ENCODE data around the gene IRF2.
A peak's percentile ranks its signal among the peaks of the same experiment; 100 is the strongest.

The IRF2 gene

DNA sequence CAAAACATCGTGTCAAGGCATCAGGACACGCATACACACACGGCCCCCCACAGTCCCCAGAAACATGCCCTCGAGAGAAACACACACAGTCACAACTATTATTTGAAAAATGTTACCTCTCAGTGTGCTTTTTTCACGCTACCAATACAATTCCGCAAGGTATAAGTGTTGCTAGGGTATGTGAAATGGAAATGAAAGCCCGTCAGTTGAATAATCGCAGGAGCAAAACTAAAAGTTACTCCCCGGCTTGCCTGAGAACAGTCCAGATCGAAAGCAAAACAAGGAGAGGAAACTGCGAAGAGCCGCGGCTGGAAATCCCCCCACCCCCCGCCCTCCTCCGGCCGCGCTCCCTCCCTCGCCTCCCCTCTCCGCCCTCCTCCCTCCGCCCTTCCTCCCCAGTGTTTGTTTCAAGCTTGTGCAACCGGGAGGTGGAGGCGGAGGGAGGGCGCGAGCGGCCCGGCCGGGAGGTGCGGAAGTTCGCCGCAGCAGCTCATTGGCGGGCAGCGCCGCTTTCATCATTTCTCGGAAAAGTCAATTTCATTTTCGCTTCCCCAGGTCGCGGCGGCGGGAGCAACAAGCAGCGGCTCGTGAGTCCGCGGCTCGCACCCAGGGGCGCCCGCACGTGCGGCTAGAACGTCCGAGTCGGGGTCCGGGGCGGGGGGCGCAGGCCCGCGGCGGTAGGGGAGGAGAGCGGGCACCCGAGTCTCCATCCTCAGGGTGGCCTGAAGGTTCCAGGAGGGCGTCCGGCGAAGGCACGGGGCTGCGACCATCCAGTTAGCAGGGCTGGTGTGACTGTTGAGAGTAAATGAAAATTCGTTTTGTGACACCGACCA, at the start of gene IRF2:
Gene IRF2 (minus strand): TSS at position 288 of the 833 bp plus-strand sequence. CDS start 45,486 bp downstream, outside the sequence.
- H3K27me3 Mint-ChIP-seq: no peaks in the 10 kb centered on the region
- CTCF ChIA-PET: interaction anchor here (0.9 to 1.5 kb wide), 3 partner anchors 29 to 210 kb away, joined by 3 to 6 read pairs (median 4); no protein-coding TSS in a partner anchor
- H3K4me1 Mint-ChIP-seq: peaks cover 60% of the 10 kb centered on the region
- H3K27ac Mint-ChIP-seq: peak within 1 kb of the TSS; percentile 100
- peaks cover 57% of the 10 kb centered on the region for H3K36me3 Mint-ChIP-seq
- H3K9me3 Mint-ChIP-seq: no peaks in the 10 kb centered on the region
- peak within 1 kb of the TSS; percentile 100 for H3K4me3 Mint-ChIP-seq
- peak; percentile 99 for DNase-seq

DNA sequence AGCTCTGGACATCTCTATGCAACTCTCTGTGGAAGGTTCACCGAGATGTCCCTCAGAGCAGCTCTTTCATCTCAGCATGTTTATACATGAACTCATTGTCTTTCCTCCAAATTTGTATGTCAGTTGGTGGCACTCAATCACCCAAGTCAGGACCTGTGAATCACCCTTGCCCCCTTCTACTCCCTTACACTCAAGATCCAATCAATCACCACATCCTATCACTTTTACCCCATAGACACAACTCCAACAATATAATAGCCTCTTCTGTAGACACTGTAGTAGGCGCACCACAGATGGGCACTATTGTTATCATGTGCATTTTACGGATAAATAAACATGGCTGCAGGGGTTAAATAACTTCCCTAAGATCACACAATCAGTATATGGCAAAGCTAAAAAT, 41.3 kb upstream of the IRF2 start:
- H3K36me3 Mint-ChIP-seq: peaks cover 6% of the 10 kb centered on the region
- CTCF ChIA-PET: interaction anchor here (1.8 to 3.6 kb wide), 2 partner anchors 11 to 19 kb away, joined by 7 to 19 read pairs; no protein-coding TSS in a partner anchor

DNA sequence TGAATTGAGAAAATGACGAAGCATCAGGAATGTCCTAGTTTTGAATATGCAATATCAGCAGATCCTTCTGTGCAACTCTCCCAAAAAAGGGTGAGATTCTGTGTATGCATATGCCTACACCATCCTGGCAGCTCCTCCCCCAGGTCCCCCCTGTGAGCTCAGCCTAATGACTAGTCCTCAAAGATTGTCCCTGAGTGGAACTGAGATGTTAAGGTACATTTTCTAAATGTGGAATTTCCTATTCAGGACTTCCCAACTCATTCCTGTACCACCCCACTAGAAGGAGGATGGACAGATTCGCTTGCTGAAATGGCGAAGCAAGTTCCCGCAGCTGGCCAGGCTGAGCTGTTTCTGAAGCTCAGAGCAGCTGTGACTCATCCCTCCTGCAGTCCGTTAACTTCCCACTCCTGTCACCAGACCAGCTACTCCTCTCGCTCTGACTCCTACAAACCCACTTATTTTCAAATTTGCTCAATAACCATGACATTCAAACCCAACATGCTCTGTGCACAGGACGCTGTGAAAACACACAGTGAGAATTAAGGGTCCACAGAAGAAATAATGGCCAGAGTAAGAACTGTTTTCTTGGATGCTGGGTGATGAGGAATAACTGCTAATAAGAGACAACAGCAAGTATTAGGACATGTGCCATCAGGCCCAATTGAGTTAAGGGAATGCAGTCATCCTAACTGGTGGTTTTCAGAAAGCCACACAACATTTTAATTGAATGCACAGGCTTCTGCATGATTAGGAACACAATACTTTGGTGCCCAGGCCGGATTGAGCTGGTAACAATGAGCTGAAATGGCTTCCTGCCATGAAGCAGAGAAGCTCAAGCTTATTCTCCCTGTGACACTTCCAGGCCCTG, 40.0 kb upstream of the IRF2 start:
- DNase-seq: peak; percentile 43
- no peaks in the 10 kb centered on the region for H3K27me3 Mint-ChIP-seq

More for the DNA sequence above, 41.3 kb upstream of the IRF2 start:
- Mint-ChIP-seq H3K4me3 (no peak overlapping the region), H3K9me3 (peaks cover 13% of the 10 kb centered on the region), H3K27me3 (no peaks in the 10 kb centered on the region), H3K27ac (no peak overlapping the region), H3K4me1 (peaks cover 27% of the 10 kb centered on the region)
- no peak for DNase-seq

DNA sequence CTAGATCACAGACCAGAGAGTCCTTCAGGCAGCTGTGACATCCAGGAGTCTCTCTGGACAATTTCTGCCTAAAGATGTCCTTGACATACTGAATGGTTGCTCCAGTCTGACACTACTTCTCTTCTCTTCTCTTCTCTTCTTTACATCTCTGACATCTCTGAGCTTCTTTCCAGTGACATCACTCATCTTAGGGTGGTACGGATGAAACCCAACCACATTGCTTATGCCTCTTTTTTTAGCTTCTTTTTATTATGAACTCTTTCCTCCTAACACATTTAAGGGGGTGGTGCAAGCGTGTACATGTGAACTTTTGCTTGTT, 39.4 kb upstream of the IRF2 start:
- H3K27ac Mint-ChIP-seq: no peak overlapping the region
- no peak for DNase-seq
- peaks cover 4% of the 10 kb centered on the region for H3K36me3 Mint-ChIP-seq
- peaks cover 27% of the 10 kb centered on the region for H3K4me1 Mint-ChIP-seq
- no peak overlapping the region for H3K4me3 Mint-ChIP-seq
- H3K9me3 Mint-ChIP-seq: peaks cover 21% of the 10 kb centered on the region
- no peaks in the 10 kb centered on the region for H3K27me3 Mint-ChIP-seq
- CTCF ChIA-PET: interaction anchor here (0.6 to 3.6 kb wide), 6 partner anchors 9 to 248 kb away, joined by 3 to 19 read pairs (median 10); no protein-coding TSS in a partner anchor

More for the DNA sequence above, 40.0 kb upstream of the IRF2 start:
- Mint-ChIP-seq H3K36me3 (peaks cover 6% of the 10 kb centered on the region), H3K4me1 (peaks cover 27% of the 10 kb centered on the region), H3K9me3 (peaks cover 22% of the 10 kb centered on the region), H3K27ac (no peak overlapping the region), H3K4me3 (no peak overlapping the region)
- CTCF ChIA-PET: interaction anchor here (0.6 to 3.6 kb wide), 7 partner anchors 10 to 249 kb away, joined by 3 to 19 read pairs (median 7); no protein-coding TSS in a partner anchor

DNA sequence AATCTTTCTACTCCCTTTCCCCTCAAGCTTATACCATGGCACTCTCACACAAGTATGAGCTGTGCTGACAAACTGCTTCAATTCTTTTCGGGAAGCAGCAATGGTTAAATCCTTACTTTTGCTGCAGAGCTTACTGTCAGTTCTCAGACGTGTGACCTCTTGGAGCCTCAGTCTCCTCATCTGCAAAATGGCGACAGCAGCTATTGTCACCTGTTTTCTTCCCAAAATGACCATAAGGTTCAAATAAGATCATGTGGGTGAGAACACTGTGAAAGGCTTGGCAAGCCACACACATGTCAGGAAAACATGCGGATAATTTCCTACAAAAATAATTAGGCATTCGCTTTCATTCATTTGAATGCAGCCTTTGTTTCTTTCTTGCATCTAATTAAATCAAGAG, 36.8 kb upstream of the IRF2 start:
- Mint-ChIP-seq H3K4me1 (peaks cover 39% of the 10 kb centered on the region), H3K9me3 (peaks cover 11% of the 10 kb centered on the region), H3K27ac (no peak overlapping the region), H3K27me3 (no peaks in the 10 kb centered on the region), H3K4me3 (no peak overlapping the region), H3K36me3 (no peaks in the 10 kb centered on the region)
- DNase-seq: no peak
- CTCF ChIA-PET: no interaction called here

DNA sequence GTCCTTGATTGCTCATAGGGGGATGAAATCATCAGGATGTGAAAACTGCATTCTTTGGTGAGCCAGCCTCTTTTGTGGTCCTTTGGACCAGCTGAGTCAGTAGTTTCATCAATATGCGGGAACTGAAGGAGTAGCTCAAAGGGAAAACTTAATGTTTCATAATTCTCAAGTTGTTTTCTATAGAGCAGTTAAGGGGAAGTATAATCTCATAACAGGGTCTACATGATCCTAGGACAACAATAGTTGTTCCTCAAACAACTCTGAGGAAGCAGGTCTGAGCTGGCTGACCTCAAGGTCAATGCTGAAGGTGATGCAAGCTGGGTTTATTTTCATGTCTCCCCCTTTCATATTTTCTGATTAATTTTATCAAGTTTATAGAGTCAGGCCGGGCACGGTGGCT, 36.1 kb upstream of the IRF2 start:
- no peak for DNase-seq
- no peaks in the 10 kb centered on the region for H3K36me3 Mint-ChIP-seq
- peaks cover 37% of the 10 kb centered on the region for H3K4me1 Mint-ChIP-seq
- H3K4me3 Mint-ChIP-seq: no peak overlapping the region
- H3K27me3 Mint-ChIP-seq: no peaks in the 10 kb centered on the region
- CTCF ChIA-PET: no interaction called here
- no peak overlapping the region for H3K27ac Mint-ChIP-seq
- peaks cover 11% of the 10 kb centered on the region for H3K9me3 Mint-ChIP-seq

DNA sequence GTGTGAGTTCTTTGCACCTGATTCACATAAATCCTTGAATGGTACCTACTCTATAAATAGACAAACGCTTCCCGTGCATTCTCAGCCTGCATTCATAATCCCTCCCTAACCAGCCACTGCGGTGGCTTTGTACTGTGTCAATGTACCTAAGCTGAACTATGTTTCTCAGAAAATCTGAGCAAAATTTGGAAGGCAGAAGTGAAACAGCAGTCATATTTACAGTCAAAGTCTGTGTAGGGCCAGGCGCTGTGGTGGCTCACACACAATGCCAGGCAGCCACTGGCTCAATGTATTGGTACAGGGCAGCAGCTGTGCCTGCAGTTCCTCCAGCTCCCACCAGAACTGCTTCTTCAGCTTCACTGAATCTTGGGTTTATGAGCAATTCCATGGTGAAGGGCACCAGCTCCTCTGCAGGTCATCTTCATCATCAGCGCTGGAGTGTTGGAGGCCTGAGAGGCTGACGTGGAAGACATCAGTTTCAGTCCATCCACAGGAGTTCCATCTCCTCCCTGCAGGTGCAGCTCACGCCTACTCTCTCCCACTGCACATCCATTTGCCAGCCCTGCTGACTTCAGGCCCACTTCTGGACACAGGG, 32.3 kb upstream of the IRF2 start:
- DNase-seq: peak; percentile 66
- no peaks in the 10 kb centered on the region for H3K36me3 Mint-ChIP-seq
- CTCF ChIA-PET: interaction anchor here (0.7 to 3.1 kb wide), 7 partner anchors 11 to 254 kb away, joined by 3 to 10 read pairs (median 4); no protein-coding TSS in a partner anchor
- peaks cover 36% of the 10 kb centered on the region for H3K4me1 Mint-ChIP-seq
- peaks cover 11% of the 10 kb centered on the region for H3K9me3 Mint-ChIP-seq
- H3K27me3 Mint-ChIP-seq: no peaks in the 10 kb centered on the region
- no peak overlapping the region for H3K4me3 Mint-ChIP-seq
- peak overlapping the region; percentile 53 for H3K27ac Mint-ChIP-seq

DNA sequence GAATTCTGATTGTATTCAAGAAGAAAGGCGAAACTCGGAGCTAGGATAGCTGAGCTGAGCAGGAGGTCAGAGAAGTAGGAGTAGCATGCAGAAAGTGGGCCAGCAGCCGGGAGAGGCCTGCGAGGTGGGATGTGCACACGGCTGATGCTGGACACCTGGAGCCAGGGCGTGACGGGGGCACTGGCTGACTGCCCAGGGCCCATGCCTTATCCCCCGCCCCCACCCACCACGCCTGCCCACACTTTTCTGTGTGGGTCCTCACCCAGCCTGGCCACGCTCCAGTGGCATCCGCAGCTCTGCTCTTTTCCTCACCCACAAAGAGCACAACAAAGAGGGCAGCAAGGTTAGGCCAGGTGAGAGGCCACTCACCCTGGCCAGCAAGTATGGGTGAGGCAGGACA, 30.0 kb upstream of the IRF2 start:
- CTCF ChIA-PET: interaction anchor here (3.1 to 3.7 kb wide), 2 partner anchors 10 to 240 kb away, joined by 10 to 13 read pairs; no protein-coding TSS in a partner anchor
- H3K27me3 Mint-ChIP-seq: no peaks in the 10 kb centered on the region
- peak overlapping the region; percentile 16 for H3K27ac Mint-ChIP-seq
- no peak for DNase-seq
- H3K4me3 Mint-ChIP-seq: no peak overlapping the region
- H3K4me1 Mint-ChIP-seq: peaks cover 36% of the 10 kb centered on the region
- peaks cover 1% of the 10 kb centered on the region for H3K9me3 Mint-ChIP-seq
- H3K36me3 Mint-ChIP-seq: no peaks in the 10 kb centered on the region

DNA sequence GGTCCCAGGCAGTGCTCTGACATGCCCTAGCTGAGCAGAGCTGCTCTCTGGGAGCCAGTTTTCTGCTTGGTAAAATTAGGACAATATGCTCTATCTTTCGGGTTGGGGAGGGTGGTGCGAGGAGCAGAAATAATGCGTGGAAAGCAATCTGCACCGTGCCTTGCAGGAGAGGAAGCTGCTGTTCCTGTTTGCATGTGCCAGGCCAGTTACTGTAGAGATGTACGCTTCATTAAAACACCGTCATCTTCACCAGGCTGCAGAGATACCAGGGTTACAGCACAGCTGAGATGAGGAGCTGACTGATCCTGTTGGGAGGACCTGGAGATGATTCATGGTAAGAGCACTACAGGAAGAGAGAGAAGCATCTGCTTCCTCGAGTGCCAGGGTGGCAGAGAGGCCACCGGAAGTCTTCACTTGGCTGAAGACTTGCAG, 29.5 kb upstream of the IRF2 start:
- peak; percentile 49 for DNase-seq
- no peaks in the 10 kb centered on the region for H3K9me3 Mint-ChIP-seq
- peaks cover 1% of the 10 kb centered on the region for H3K36me3 Mint-ChIP-seq
- H3K27me3 Mint-ChIP-seq: no peaks in the 10 kb centered on the region
- peaks cover 36% of the 10 kb centered on the region for H3K4me1 Mint-ChIP-seq
- peak overlapping the region; percentile 16 for H3K27ac Mint-ChIP-seq
- CTCF ChIA-PET: interaction anchor here (3.1 to 3.7 kb wide), 2 partner anchors 10 to 240 kb away, joined by 10 to 13 read pairs; no protein-coding TSS in a partner anchor
- H3K4me3 Mint-ChIP-seq: no peak overlapping the region

DNA sequence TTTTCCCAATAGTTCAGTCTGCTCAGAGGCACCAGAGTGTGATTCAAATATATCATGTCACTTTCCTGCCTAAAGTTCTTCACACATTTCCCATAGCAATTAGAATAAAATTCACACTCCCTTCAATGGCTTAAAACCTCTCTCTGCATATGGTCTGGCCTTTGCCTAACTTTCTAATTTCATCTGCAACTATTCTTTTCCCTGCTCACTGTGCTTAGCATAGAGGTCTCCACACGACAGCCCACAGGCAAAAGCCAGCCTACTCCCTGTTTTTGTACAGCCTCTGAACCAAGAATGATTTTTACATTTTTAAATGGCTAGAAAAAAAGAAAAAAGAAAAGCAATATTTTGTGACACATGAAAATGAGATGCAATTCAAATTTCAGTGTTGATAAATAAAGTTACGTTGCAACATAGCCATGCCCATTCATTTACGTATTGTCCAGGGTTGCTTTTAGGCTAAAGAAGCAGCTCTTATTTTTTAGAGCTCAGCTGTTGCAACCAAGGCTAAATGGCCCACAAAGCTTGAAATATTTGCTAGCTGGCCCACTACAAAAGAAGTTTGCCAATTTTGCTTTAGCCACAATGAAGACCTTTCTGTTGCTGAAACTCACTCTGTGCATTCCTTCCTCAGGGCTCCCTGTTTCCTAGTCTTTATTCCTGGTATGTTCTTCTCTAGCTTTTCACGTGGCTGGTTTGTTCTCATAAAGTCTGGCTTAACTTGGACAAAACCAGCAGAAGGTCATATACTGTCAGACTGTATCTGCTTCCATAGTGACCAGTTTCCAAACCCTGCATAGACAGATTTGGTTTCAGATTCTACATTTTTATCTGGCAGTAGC, 26.6 kb upstream of the IRF2 start:
- H3K4me1 Mint-ChIP-seq: peaks cover 23% of the 10 kb centered on the region
- H3K4me3 Mint-ChIP-seq: no peak overlapping the region
- CTCF ChIA-PET: no interaction called here
- DNase-seq: no peak
- no peak overlapping the region for H3K27ac Mint-ChIP-seq
- peaks cover 3% of the 10 kb centered on the region for H3K27me3 Mint-ChIP-seq
- H3K9me3 Mint-ChIP-seq: no peaks in the 10 kb centered on the region
- H3K36me3 Mint-ChIP-seq: peaks cover 1% of the 10 kb centered on the region

DNA sequence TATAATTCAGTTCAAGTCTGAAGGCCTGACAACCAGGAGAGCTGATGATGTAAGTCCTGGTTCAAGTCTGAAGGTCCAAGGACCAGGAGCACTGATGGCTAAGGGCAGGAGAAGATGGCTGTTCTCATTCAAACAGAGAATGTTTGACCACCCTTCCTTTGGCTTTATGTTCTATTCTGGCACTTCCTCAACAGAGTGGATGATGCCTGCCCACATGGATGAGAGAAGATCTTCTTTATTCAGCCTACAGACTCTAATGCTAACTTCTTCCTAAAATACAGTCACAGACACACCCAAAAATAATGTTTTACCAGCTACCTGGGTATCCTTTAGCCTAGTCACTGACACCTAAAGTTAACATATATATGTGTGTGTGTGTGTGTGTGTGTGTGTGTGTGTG, 25.6 kb upstream of the IRF2 start:
- H3K4me1 Mint-ChIP-seq: peaks cover 19% of the 10 kb centered on the region
- no peaks in the 10 kb centered on the region for H3K9me3 Mint-ChIP-seq
- DNase-seq: no peak
- H3K27me3 Mint-ChIP-seq: peaks cover 4% of the 10 kb centered on the region
- CTCF ChIA-PET: no interaction called here
- H3K36me3 Mint-ChIP-seq: peaks cover 1% of the 10 kb centered on the region
- no peak overlapping the region for H3K27ac Mint-ChIP-seq
- no peak overlapping the region for H3K4me3 Mint-ChIP-seq

DNA sequence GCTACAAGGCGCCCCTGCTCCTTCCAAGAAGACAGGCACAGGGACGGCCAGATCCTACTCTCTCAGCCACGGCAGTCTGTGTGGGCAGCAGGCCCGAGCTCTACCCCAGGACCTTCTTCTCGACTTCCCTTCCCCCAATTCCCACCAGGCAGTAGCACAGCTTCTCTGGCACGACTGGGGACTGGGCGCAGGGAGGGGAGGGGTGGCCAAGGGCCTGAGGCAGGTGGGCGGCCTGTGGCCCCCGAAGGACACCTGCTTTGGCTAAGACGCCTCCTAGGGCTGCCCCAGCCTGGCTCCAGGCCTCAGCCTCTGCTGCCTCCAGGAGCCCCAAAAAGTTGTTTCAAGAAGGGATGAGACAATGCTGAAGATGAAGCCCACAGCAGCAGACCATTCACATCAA, 24.2 kb upstream of the IRF2 start:
- no peaks in the 10 kb centered on the region for H3K9me3 Mint-ChIP-seq
- peaks cover 1% of the 10 kb centered on the region for H3K36me3 Mint-ChIP-seq
- CTCF ChIA-PET: no interaction called here
- H3K4me3 Mint-ChIP-seq: no peak overlapping the region
- H3K4me1 Mint-ChIP-seq: peaks cover 6% of the 10 kb centered on the region
- DNase-seq: no peak
- no peak overlapping the region for H3K27ac Mint-ChIP-seq
- H3K27me3 Mint-ChIP-seq: peaks cover 4% of the 10 kb centered on the region

DNA sequence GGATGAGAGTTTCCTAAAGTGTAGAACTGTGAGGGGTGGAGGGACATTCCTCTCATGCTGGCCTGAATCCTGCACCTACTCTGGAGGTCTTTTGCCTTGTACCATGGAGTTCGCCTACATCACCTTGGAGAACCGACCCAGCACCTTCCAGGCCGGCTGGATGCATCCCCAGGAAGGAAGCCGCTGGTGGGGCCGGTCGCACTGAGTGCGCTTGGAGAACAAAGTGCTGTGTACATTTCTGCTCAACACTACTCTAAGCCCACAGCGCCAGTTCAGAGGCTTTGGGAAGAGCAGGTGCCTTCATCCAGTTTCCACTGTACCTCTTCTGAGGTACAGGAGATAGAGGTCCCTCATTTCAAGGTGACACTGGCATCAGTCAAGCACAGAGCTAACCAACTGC, 15.4 kb upstream of the IRF2 start:
- H3K4me1 Mint-ChIP-seq: no peaks in the 10 kb centered on the region
- no peaks in the 10 kb centered on the region for H3K9me3 Mint-ChIP-seq
- no peak for DNase-seq
- H3K36me3 Mint-ChIP-seq: no peaks in the 10 kb centered on the region
- CTCF ChIA-PET: no interaction called here
- H3K27me3 Mint-ChIP-seq: peaks cover 17% of the 10 kb centered on the region
- H3K27ac Mint-ChIP-seq: no peak overlapping the region
- no peak overlapping the region for H3K4me3 Mint-ChIP-seq

Data from activated naive CD4-positive, alpha-beta T cell treated with anti-CD3 and anti-CD28 coated beads, Interleukin-2, amount 10 ng/mL, durations not matched to agents 7 days and 5 days (primary cell).